Inferior parietal cortex (tissue), 1 donor: Measurements from ENCODE around the gene KRT10.

ENCODE experiments used
- DNase-seq: peaks from one replicate; pipeline ENCODE4 v3.0.0-alpha.2; 2016; ENCODE audit errors: extremely low spot score

KRT10 gene

GRCh38 chr17:40809721-40810421 is 12.5 kb downstream of the KRT10 start:
- no peak for DNase-seq

- no peak for DNase-seq
Measured at GRCh38 chr17:40806131-40806530, 16.3 kb downstream of the KRT10 start.

GRCh38 chr17:40803617-40804082 is 18.8 kb downstream of the KRT10 start:
- DNase-seq, result peak; percentile 49

- DNase-seq, result no peak
Measured at GRCh38 chr17:40801157-40801556, 21.3 kb downstream of the KRT10 start.

DNA sequence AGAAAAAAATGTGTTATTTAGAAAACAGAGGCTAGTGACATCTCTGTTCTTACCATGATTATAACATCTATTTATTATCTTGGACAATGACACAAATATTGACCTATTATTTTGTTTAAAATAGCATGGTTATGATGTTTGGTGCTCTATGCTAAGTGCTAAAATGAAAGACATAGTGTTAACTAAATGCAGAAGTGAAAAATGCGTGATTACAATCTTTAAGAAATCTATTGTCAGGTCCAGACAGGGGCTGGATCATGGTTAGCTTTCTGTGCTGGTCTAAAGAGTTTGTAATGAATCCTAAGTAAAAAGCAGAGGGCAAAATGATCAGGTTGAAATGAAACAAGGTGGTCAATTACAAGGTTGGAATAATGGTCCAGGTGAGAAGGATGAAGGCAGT is 22.0 kb downstream of the KRT10 start:
- DNase-seq, result no peak

DNA sequence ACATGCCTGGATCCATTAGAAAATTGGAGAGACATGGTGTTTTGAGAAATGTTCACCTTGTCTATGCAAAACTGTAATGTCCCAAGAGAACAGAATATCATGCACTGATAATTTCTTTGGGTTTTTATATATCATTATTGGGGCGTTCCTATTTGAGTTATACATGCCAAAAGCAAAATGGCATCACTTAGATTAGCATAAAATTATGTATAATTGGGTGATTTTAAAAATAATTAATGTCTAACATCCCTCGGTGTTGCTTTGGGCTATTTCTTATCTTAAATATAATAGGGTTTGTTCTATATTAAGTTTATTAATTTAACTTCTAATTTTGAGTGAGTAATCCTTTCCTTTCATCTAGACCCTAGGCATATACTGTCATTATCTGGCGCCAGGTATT is 22.6 kb downstream of the KRT10 start, which contains the start of gene KRT28:
Gene KRT28, minus strand, starts transcription at position 101 of the 400 bp plus-strand sequence. Its CDS starts 66 bp downstream, at position 35.
- DNase-seq, result no peak

GRCh38 chr17:40796846-40797245 is 25.6 kb downstream of the KRT10 start:
- DNase-seq, result no peak

GRCh38 chr17:40795019-40795667 is 27.3 kb downstream of the KRT10 start:
- DNase-seq, result no peak

DNA sequence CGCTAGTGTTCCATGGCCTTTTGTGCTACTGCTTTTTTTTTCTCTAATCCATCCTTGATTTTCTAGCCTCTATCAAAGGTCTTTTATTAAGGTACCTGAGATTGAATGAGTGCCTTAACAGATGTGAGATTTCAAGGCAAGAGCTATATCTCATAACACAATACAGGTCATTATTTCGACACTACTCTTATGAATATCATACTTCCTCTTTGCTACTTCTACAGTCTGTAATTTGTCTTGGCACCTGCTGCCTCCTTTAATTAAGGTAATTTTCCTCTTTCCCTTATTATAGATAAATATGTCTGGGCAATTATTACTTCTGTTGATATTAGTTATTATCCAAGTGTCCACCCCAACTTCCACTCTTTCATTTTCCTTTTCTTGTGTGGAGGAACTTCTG is 27.9 kb downstream of the KRT10 start:
- DNase-seq, result no peak

GRCh38 chr17:40793832-40794231 is 28.6 kb downstream of the KRT10 start:
- no peak for DNase-seq

GRCh38 chr17:40791787-40792436 is 30.5 kb downstream of the KRT10 start:
- peak; percentile 15 for DNase-seq

- DNase-seq, result no peak
Measured at GRCh38 chr17:40791111-40791510, 31.3 kb downstream of the KRT10 start.

DNA sequence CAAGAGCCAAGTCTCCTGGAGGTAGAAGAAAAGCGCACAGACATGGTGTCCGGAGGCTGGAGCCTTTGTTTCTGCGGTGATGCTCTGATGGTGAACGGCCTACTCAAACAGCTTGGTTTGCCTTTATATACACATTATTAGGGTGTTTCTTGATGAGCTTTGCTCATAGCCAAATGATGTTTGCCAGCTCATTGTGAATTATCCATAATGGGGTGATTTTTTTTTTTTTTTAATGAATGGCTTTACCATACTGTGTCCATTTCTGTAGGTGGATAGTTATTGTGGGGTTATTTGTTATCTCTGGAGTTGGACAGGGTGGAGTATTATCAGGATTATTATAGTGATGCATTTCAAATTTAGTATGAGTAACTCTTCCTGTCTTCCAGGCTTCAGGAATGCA is 40.0 kb downstream of the KRT10 start, which contains the start of gene KRT27:
Gene KRT27, minus strand, starts transcription at position 101 of the 400 bp plus-strand sequence. Its CDS starts 57 bp downstream, at position 44.
- no peak for DNase-seq

GRCh38 chr17:40779181-40779909 is 43.1 kb downstream of the KRT10 start:
- no peak for DNase-seq

DNA sequence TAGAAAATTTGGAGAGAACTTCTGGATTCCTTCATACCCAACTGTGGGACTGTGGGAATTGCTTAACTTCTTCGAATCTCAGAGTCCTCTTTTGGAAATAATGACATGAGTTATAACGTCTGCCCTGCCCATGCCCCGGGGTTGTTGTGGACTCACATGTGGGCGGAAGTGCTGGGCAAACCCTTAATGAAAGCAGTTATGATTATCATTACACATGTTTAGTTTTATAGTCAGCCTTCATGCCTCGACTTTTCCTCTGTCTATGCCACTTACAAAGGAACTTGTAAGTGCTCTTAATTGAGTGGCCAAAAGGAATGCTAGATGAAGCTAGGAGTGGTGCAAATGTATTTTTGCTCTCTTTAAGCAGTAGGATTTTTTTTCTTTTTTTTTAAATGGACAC is 44.0 kb downstream of the KRT10 start:
- DNase-seq, result no peak

GRCh38 chr17:40777971-40778370 is 44.4 kb downstream of the KRT10 start:
- no peak for DNase-seq

DNA sequence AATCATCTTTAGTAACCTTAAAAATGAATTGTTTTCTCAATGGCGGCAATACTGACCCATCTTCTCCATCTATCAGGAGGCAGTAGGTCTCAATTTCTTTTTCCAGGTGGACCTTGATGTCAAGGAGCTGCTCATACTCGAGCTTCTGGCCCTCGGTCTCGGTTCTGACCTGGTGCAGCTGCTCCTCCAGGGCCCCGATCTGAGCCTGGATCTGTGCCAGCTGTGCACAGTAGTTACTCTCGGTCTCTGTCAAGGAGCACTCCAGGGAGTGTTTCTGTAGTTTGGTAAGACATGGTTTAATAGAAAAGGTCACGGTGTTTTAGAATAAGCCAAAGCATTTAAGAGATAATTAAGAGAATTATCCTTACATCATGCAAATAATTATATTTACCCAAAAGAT is 45.0 kb downstream of the KRT10 start:
- DNase-seq, result no peak

- DNase-seq, result no peak
Measured at GRCh38 chr17:40775945-40776344, 46.5 kb downstream of the KRT10 start.

DNA sequence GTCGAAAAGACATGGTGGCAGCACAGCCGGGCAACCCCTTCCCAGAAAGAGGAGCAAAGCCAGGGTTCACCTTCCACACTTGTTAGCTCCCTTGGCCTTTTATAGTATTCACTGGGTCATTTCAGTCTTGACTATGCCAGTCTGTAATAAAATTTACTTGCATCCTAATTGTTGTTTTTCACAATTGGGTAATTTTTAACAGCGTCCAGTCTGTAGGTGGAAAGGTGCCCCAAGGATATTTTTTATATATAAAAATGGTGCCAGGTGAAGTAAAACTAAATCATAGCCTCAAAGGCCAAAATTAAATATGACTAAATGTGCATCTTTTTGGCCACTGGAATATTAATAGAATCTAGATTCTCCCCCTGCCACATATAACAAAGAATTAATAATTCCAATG is 50.3 kb downstream of the KRT10 start, which contains the start of gene KRT26:
Gene KRT26, minus strand, starts transcription at position 101 of the 400 bp plus-strand sequence. Its CDS starts 88 bp downstream, at position 13.
- no peak for DNase-seq
